GM12878 (cell line): Measurements from ENCODE around the gene DACT3. TPM values are rescaled to one million over a fixed set of nuclear protein-coding genes. Genes with fewer than 3 reads are reported as not detected.

Experiments
- ATAC-seq: fragments of 200-7000 bp; cut with Tn5 transposase; 3 replicates; pipeline ENCODE4 v1.9.1; 2020; ENCODE audit warnings: mild to moderate bottlenecking, moderate library complexity
- BruUV-seq: library from RNA; stranded (reverse); fragments of 400-500 nt; replicated peaks from 2 replicates; lab custom pipeline; 2021; lab: Mats Ljungman, UMichigan
- CTCF ChIA-PET: fragments of 300-600 bp; sonication (Branson Sonifier 250); formaldehyde crosslinking; extraction: SDS; loops from one replicate; lab custom pipeline; 2021; ENCODE audit warnings: inconsistent platforms; lab: Yijun Ruan, JAX
- POLR2A ChIA-PET: fragments of 350-600 bp; formaldehyde crosslinking; extraction: SDS; loops from one replicate; lab custom pipeline; 2021; ENCODE audit warnings: inconsistent platforms; lab: Charles Lee
- RAD21 ChIA-PET: fragments of 300-600 bp; sonication (Branson Sonifier 250); formaldehyde crosslinking; loops from one replicate; lab custom pipeline; 2023; ENCODE audit warnings: antibody characterized with exemption; ENCODE audit not compliant: unreplicated experiment; lab: Charles Lee
- SMC1A ChIA-PET: fragments of 300-600 bp; sonication (Branson Sonifier 250); formaldehyde crosslinking; loops from one replicate; lab custom pipeline; 2023; ENCODE audit not compliant: unreplicated experiment, uncharacterized antibody; lab: Charles Lee
- DNase-seq: peaks from one replicate; pipeline ENCODE4 v3.0.0-alpha.2; 2011; ENCODE audit warnings: low read depth, low spot score
- FAIRE-seq: peaks from 3 replicates; lab custom pipeline; 2011; peaks lifted over from hg19 to GRCh38; lab: Jason Lieb, UNC
- H2AFZ ChIP-seq: 2 replicates; pipeline ENCODE4 v1.6.0; 2011; ENCODE audit warnings: low read depth, low read length, control low read depth; ENCODE audit not compliant: control insufficient read depth
- H3K27ac ChIP-seq: 2 replicates; pipeline ENCODE4 v1.5.1; 2011; ENCODE audit warnings: control low read depth; ENCODE audit not compliant: control insufficient read depth, insufficient read depth
- H3K27me3 ChIP-seq, 2 experiments: replicated peaks in 1 of 2; 2 replicates each; pipeline versions ENCODE4 v1.6.0 to v1.6.1; 2011; ENCODE audit warnings: low read length in 1 of 2; ENCODE audit not compliant: control insufficient read depth in 2 of 2, insufficient read depth in 2 of 2
- H3K36me3 ChIP-seq, 2 experiments: 2 replicates each; pipeline ENCODE4 v1.5.1; 2011; ENCODE audit warnings: low read length in 1 of 2; ENCODE audit not compliant: control insufficient read depth in 2 of 2, insufficient read depth in 2 of 2
- H3K4me1 ChIP-seq: 2 replicates; pipeline ENCODE4 v1.6.1; 2011; ENCODE audit warnings: mild to moderate bottlenecking, low read length, moderate library complexity, mixed read lengths; ENCODE audit not compliant: control insufficient read depth, insufficient read depth
- H3K4me2 ChIP-seq: 2 replicates; pipeline ENCODE4 v1.6.0; 2011; ENCODE audit warnings: control low read depth; ENCODE audit not compliant: control insufficient read depth, insufficient read depth
- H3K4me3 ChIP-seq: fragments of 200-600 bp; sonication (generic); 2 replicates; pipeline ENCODE4 v1.5.1; 2016
- H3K79me2 ChIP-seq: 2 replicates; pipeline ENCODE4 v1.6.0; 2011; ENCODE audit warnings: low read length; ENCODE audit not compliant: control insufficient read depth, insufficient read depth
- H3K9ac ChIP-seq: 2 replicates; pipeline ENCODE4 v1.8.0; 2011; ENCODE audit warnings: low read length, control low read depth, mixed read lengths; ENCODE audit not compliant: control insufficient read depth, insufficient read depth
- H3K9me3 ChIP-seq: replicated peaks from 3 replicates; pipeline ENCODE4 v1.5.1; 2011; ENCODE audit warnings: mild to moderate bottlenecking, low read length; ENCODE audit not compliant: control insufficient read depth, insufficient read depth
- H4K20me1 ChIP-seq: 2 replicates; pipeline ENCODE4 v1.6.0; 2011; ENCODE audit not compliant: control insufficient read depth, insufficient read depth
- CBX3 ChIP-seq: fragments of 200-600 bp; sonication (generic); IDR thresholded peaks from 2 replicates; pipeline ENCODE4 v1.6.1; 2016; ENCODE audit warnings: low read depth, borderline replicate concordance
- CHD2 ChIP-seq: IDR thresholded peaks from 2 replicates; pipeline ENCODE4 v1.6.1; 2011; ENCODE audit warnings: low read depth, low read length, improper control_type of control experiment, borderline replicate concordance
- EGR1 ChIP-seq, 2 experiments: IDR thresholded peaks; 1 replicate in 1 of 2; 2 replicates in 1 of 2; pipeline ENCODE4 v1.6.1; 2011 to 2012; ENCODE audit warnings: low read depth in 2 of 2, low read length in 2 of 2, borderline replicate concordance in 1 of 2, mild to moderate bottlenecking in 1 of 2, moderate library complexity in 1 of 2
- ESRRA ChIP-seq: IDR thresholded peaks from 2 replicates; pipeline ENCODE4 v1.6.1; 2012; ENCODE audit warnings: mild to moderate bottlenecking, low read length, improper control_type of control experiment
- GATAD2B ChIP-seq: fragments of 450-650 bp; conservative IDR thresholded peaks from 2 replicates; pipeline ENCODE4 v1.6.1; 2017; ENCODE audit warnings: low read depth, mild to moderate bottlenecking, moderate library complexity
- IRF4 ChIP-seq: IDR thresholded peaks from 2 replicates; pipeline ENCODE4 v1.6.1; 2011; ENCODE audit warnings: low read depth, low read length
- KAT2A ChIP-seq: conservative IDR thresholded peaks from 2 replicates; pipeline ENCODE4 v1.6.1; 2011; ENCODE audit warnings: low read depth, low read length; ENCODE audit not compliant: control insufficient read depth
- NFXL1 ChIP-seq: fragments of 450-650 bp; IDR thresholded peaks from 2 replicates; pipeline ENCODE4 v1.6.1; 2017; ENCODE audit warnings: antibody characterized with exemption, mild to moderate bottlenecking, borderline replicate concordance
- NR2C2 ChIP-seq: IDR thresholded peaks from 2 replicates; pipeline ENCODE4 v1.6.1; 2011; ENCODE audit warnings: borderline replicate concordance, low read depth; ENCODE audit not compliant: control insufficient read depth, insufficient read length
- PAX5 ChIP-seq: IDR thresholded peaks from 2 replicates; pipeline ENCODE4 v1.6.1; 2011; ENCODE audit warnings: low read depth, low read length, borderline replicate concordance
- RCOR1 ChIP-seq: conservative IDR thresholded peaks from 2 replicates; pipeline ENCODE4 v1.6.1; 2012; ENCODE audit warnings: low read depth, low read length, improper control_type of control experiment
- RFX5 ChIP-seq: IDR thresholded peaks from 2 replicates; pipeline ENCODE4 v1.6.1; 2011; ENCODE audit warnings: low read depth, low read length, improper control_type of control experiment
- TCF7 ChIP-seq: IDR thresholded peaks from 2 replicates; pipeline ENCODE4 v1.6.1; 2014; ENCODE audit warnings: antibody characterized with exemption, borderline replicate concordance
- WGBS: methylation state at CpG from one replicate; pipeline ENCODE4 v1.1.6; 2016; ENCODE audit warnings: low lambda C conversion rate; ENCODE audit not compliant: insufficient replicate concordance, insufficient coverage; ENCODE audit errors: missing lambda C conversion rate; 5-methylcytosine and 5-hydroxymethylcytosine counted together
- in situ Hi-C: fragments of 300-500 bp; cut with MboI; formaldehyde crosslinking; loops from 9 replicates; pipeline ENCODE4 v1.14.3; 2018; ENCODE audit warnings: mixed read lengths
- intact Hi-C: fragments of 100-400 bp; cut with micrococcal nuclease; formaldehyde crosslinking; loops from one replicate; pipeline ENCODE4 v1.14.2; 2022; ENCODE audit not compliant: unreplicated experiment
- polyA plus RNA-seq, 11 experiments: library from polyadenylated mRNA; depleted of rRNA in 4 of 11; unstranded in 6 of 11; stranded (reverse) in 5 of 11; fragments of >200 nt; fragmentation: Nextera tagmentation in 4 of 11; fragmentation: Illumina TruSeq in 1 of 11; extraction: Ambion mirVana in 4 of 11; extraction: Trizol in 1 of 11; gene quantifications; 1 replicate in 1 of 11; 2 replicates in 10 of 11; pipeline versions ENCODE4 v1.2.1 to v1.2.3, GENCODE V29; 2011 to 2016; ENCODE audit warnings: inconsistent platforms in 2 of 11, missing spikeins in 2 of 11, low read depth in 1 of 11
- total RNA-seq, 4 experiments: library from RNA; depleted of rRNA in 3 of 4; stranded (reverse); fragments of >200 nt in 3 of 4; fragmentation: Illumina TruSeq in 1 of 4; extraction: Trizol in 1 of 4; gene quantifications; 2 replicates each; pipeline versions ENCODE4 v1.2.1 to v1.2.3, GENCODE V29; 2013 to 2021
- TF ChIP-seq, protein P1 (sequence below): fragments of 450-650 bp; IDR thresholded peaks from 2 replicates; pipeline ENCODE4 v1.6.1; 2017; ENCODE audit warnings: borderline replicate concordance
- TF ChIP-seq, protein P2 (sequence below): IDR thresholded peaks from 2 replicates; pipeline ENCODE4 v1.6.1; 2011; ENCODE audit warnings: low read depth, low read length, improper control_type of control experiment, borderline replicate concordance
- TF ChIP-seq, protein P3 (sequence below): fragments of 150-350 bp; IDR thresholded peaks from 2 replicates; pipeline ENCODE4 v1.6.1; 2016; ENCODE audit warnings: low read depth, low read length

The DACT3 gene
- total and polyA plus RNA-seq, 10 of the 15 experiments (the other 5 are each of a cell fraction or from before 2014, with no cell fraction given): 0.05 to 2.5 (median 0.35) TPM; not detected in 1

DNA sequence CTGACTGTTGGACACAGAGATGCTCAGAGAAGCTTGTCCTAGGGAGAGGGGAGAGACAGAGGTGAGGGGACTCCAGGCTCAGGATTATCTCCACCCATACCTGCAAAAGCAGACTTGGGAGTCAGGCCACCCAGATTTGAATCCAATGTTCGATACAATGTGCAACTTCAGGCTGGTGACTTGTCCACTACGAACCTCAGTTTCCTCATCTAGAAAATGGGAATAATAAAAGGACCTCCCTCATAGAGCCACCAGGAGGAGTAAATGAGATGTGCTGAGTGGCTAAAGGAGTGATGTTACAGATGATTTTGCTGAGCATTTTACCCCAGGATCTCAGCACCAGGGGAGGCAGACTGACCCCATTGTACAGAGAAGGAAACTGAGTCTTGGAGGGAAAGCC is 31.0 kb upstream of the DACT3 start:
- WGBS: 100% methylated on average over 2 of the region's 2 CpGs
- Histone ChIP-seq H3K9ac (no peak overlapping the region), H2AFZ (no peak overlapping the region), H3K4me2 (no peak overlapping the region), H3K36me3 (peaks cover 47 to 50% of the 10 kb centered on the region in 2 experiments), H3K27ac (no peak overlapping the region), H3K79me2 (no peaks in the 10 kb centered on the region), H3K9me3 (no peaks in the 10 kb centered on the region; the same call in 2 of the 3 replicates), H3K27me3 (no peaks in the 10 kb centered on the region), H3K4me3 (no peak overlapping the region), H4K20me1 (no peaks in the 10 kb centered on the region), H3K4me1 (no peaks in the 10 kb centered on the region)
- POLR2A ChIA-PET: interaction anchor here (0.6 kb wide), 1 partner anchor 134 kb away, joined by 4 read pairs; no protein-coding TSS in a partner anchor
- no peak for ATAC-seq
- in situ Hi-C loops: no loop called here
- no peak for FAIRE-seq
- TF ChIP-seq KAT2A: no peak
- no peak for TF ChIP-seq IRF4
- TF ChIP-seq NFXL1: no peak
- no peak for TF ChIP-seq PAX5
- no peak for TF ChIP-seq RCOR1
- no peak for TF ChIP-seq GATAD2B
- TF ChIP-seq, protein P1, sequence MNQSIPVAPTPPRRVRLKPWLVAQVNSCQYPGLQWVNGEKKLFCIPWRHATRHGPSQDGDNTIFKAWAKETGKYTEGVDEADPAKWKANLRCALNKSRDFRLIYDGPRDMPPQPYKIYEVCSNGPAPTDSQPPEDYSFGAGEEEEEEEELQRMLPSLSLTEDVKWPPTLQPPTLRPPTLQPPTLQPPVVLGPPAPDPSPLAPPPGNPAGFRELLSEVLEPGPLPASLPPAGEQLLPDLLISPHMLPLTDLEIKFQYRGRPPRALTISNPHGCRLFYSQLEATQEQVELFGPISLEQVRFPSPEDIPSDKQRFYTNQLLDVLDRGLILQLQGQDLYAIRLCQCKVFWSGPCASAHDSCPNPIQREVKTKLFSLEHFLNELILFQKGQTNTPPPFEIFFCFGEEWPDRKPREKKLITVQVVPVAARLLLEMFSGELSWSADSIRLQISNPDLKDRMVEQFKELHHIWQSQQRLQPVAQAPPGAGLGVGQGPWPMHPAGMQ: no peak
- no peak for TF ChIP-seq RFX5
- TF ChIP-seq, protein P2, sequence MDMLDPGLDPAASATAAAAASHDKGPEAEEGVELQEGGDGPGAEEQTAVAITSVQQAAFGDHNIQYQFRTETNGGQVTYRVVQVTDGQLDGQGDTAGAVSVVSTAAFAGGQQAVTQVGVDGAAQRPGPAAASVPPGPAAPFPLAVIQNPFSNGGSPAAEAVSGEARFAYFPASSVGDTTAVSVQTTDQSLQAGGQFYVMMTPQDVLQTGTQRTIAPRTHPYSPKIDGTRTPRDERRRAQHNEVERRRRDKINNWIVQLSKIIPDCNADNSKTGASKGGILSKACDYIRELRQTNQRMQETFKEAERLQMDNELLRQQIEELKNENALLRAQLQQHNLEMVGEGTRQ: no peak
- TF ChIP-seq, protein P3, sequence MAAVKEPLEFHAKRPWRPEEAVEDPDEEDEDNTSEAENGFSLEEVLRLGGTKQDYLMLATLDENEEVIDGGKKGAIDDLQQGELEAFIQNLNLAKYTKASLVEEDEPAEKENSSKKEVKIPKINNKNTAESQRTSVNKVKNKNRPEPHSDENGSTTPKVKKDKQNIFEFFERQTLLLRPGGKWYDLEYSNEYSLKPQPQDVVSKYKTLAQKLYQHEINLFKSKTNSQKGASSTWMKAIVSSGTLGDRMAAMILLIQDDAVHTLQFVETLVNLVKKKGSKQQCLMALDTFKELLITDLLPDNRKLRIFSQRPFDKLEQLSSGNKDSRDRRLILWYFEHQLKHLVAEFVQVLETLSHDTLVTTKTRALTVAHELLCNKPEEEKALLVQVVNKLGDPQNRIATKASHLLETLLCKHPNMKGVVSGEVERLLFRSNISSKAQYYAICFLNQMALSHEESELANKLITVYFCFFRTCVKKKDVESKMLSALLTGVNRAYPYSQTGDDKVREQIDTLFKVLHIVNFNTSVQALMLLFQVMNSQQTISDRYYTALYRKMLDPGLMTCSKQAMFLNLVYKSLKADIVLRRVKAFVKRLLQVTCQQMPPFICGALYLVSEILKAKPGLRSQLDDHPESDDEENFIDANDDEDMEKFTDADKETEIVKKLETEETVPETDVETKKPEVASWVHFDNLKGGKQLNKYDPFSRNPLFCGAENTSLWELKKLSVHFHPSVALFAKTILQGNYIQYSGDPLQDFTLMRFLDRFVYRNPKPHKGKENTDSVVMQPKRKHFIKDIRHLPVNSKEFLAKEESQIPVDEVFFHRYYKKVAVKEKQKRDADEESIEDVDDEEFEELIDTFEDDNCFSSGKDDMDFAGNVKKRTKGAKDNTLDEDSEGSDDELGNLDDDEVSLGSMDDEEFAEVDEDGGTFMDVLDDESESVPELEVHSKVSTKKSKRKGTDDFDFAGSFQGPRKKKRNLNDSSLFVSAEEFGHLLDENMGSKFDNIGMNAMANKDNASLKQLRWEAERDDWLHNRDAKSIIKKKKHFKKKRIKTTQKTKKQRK: no peak
- no peak for TF ChIP-seq ESRRA
- no peak for TF ChIP-seq CHD2
- TF ChIP-seq NR2C2: no peak
- no peak for TF ChIP-seq CBX3
- no peak for TF ChIP-seq TCF7
- no peak for TF ChIP-seq EGR1 (IDR thresholded peaks at IDR 0.05; ENCODE audit: borderline replicate concordance in 1 of 2, low read depth in 2 of 2, low read length in 2 of 2)
- CTCF ChIA-PET: interaction anchor here (1.1 to 3.8 kb wide), 2 partner anchors 13 to 58 kb away, joined by 3 to 16 read pairs; no protein-coding TSS in a partner anchor
- BruUV-seq: no TSS peak
- RAD21 ChIA-PET: no interaction called here
- intact Hi-C loops: loop anchor here (5.0 kb wide), 1 partner anchor 35 kb away; no protein-coding TSS in a partner anchor
- SMC1A ChIA-PET: no interaction called here
- no peak for DNase-seq
